OCI-M2 (cell line): ENCODE measurements around the gene ETV3L.
A peak's percentile ranks its signal among the peaks of the same experiment; 100 is the strongest.
"Not testable (repeated sequence)": the region's sequence is repeated elsewhere in the genome, so short reads cannot be mapped to it uniquely, and the experiment has no call there.

Source experiments
- DNase-seq: peaks from one replicate; lab custom pipeline; 2025; ENCODE audit not compliant: unreplicated experiment; lab: John Stamatoyannopoulos, UW

The ETV3L gene

GRCh38 chr1:157105988-157106812 lies 6.6 kb upstream of the ETV3L start:
- DNase-seq = no peak

GRCh38 chr1:157105298-157105987 lies 5.8 kb upstream of the ETV3L start:
- DNase-seq = no peak

GRCh38 chr1:157104598-157105293 lies 5.1 kb upstream of the ETV3L start:
- no peak for DNase-seq

- DNase-seq = no peak
These were observed 3.7 kb upstream of the ETV3L start for GRCh38 chr1:157103268-157103667.

- no peak for DNase-seq
These were observed 1.5 kb upstream of the ETV3L start for GRCh38 chr1:157101149-157101548.

- DNase-seq = not testable (repeated sequence)
These were observed 498 bp downstream of the ETV3L start for GRCh38 chr1:157098987-157099632.

GRCh38 chr1:157098519-157098918 lies 1.1 kb downstream of the ETV3L start:
- DNase-seq = no peak

GRCh38 chr1:157097692-157098091 lies 1.9 kb downstream of the ETV3L start:
- DNase-seq = no peak

- DNase-seq = no peak
These were observed 2.7 kb downstream of the ETV3L start for GRCh38 chr1:157096881-157097280.

GRCh38 chr1:157095551-157095950 lies 4.1 kb downstream of the ETV3L start:
- DNase-seq = no peak

GRCh38 chr1:157095091-157095490 lies 4.5 kb downstream of the ETV3L start:
- no peak for DNase-seq

- no peak for DNase-seq
These were observed 6.8 kb downstream of the ETV3L start for GRCh38 chr1:157092831-157093230.

- DNase-seq = no peak
These were observed 7.8 kb downstream of the ETV3L start for GRCh38 chr1:157091668-157092273.

GRCh38 chr1:157091186-157091585 lies 8.4 kb downstream of the ETV3L start:
- no peak for DNase-seq

- no peak for DNase-seq
These were observed 8.8 kb downstream of the ETV3L start for GRCh38 chr1:157090771-157091170.

- peak; percentile 1 for DNase-seq
These were observed 9.4 kb downstream of the ETV3L start for GRCh38 chr1:157090196-157090647.

- no peak for DNase-seq
These were observed 9.8 kb downstream of the ETV3L start for GRCh38 chr1:157089789-157090188.

GRCh38 chr1:157088607-157089006 lies 11.0 kb downstream of the ETV3L start:
- DNase-seq = no peak

- DNase-seq = no peak
These were observed 12.6 kb downstream of the ETV3L start for GRCh38 chr1:157087030-157087429.

GRCh38 chr1:157086299-157086698 lies 13.3 kb downstream of the ETV3L start:
- no peak for DNase-seq

- no peak for DNase-seq
These were observed 14.2 kb downstream of the ETV3L start for GRCh38 chr1:157085421-157085820.
